ENCODE measurements around the gene BCL7B.

DNA sequence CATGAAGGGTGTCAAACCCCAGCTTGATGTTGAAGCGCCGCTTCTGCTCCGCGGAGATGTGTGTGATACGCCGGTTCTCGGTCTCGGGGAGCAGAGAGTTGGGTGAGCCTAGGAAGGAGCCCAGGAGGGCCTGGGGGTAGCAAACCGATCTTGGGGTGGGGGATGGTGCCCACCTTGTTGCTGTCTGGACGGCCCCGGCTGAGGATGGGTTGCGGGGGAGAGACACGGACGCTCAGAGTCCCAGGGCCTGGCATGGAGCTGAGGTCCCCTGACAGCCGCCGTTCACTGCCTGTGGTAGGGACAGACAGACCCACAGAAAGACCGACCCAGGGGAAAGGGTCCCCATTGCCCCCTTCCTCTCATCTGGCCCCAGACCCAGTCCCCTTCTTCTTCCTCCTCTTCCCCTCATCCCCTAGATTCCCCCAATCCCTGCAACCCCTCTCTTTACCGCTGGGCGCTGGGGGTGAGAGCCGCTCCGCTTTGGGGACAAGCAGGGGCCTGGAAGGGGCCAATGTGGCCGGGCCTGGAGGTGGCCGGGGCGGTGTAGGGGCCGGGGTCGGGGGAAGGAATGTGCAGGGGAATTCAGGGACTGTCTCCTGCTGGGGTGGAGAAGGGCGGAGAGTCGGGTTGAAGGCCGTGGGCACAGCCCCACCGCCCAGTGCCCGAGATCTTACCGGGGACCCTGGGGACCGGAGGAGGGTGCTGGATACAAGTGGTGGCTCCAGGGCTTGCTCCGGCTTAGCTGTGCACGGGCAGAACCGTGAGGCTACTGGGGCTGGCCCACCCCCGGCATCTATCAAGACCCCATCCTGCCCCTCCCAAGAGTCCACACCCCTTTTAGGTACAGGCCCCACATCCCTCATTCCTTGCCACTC, 38.9 kb upstream of the BCL7B start:
- TF ChIP-seq CTCF (conservative IDR thresholded peaks at IDR 0.05; ENCODE audit: low read depth, low read length), result no peak
- TF ChIP-seq EZH2 (IDR thresholded peaks at IDR 0.05; ENCODE audit: low read length, unreplicated experiment), result no peak
- TF ChIP-seq EZH2phosphoT487 (IDR thresholded peaks at IDR 0.05; ENCODE audit: borderline replicate concordance, low read length), result no peak

Measured in PC-3 (cell line).